Measurements from ENCODE around the gene PRDM16.

The PRDM16 gene

DNA sequence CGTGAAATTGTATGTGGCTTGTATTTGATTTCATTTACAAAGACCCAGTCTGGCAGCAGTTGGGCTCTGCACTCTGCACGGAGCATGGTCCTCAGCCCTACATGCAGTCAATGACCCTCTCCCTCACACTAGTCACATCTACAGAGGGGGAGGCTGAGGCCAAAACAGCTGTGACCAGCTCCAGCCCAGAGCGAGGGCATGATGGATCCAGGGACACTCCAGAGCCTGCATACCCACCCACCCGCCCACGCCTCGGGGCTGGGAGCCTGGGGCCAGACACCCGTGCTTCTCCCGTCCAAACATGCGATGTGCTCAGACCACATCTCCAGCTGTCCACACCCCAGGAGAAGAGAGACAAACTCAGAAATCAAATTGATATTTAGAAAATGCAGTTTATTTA lies 14.0 kb upstream of the PRDM16 start:
- DNase-seq = no peak

DNA sequence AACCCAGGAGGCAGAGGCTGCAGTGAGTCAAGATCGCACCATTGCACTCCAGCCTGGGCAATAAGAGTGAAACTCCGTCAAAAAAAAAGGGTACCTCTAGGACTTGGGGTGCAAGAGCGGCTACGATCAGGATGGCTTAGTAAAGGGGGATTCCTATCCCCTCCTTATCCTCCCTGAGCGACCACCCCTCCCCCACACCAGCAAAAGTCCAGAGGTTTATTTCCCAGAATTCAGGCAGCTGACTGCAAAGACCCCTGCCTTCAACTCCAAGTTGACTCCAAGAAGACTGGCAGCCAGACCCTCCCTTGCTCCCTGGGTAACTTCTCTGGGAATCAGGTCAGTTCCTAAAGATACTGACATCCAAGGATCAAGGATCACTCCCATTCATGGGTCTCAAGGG lies 12.4 kb upstream of the PRDM16 start:
- DNase-seq = no peak

DNA sequence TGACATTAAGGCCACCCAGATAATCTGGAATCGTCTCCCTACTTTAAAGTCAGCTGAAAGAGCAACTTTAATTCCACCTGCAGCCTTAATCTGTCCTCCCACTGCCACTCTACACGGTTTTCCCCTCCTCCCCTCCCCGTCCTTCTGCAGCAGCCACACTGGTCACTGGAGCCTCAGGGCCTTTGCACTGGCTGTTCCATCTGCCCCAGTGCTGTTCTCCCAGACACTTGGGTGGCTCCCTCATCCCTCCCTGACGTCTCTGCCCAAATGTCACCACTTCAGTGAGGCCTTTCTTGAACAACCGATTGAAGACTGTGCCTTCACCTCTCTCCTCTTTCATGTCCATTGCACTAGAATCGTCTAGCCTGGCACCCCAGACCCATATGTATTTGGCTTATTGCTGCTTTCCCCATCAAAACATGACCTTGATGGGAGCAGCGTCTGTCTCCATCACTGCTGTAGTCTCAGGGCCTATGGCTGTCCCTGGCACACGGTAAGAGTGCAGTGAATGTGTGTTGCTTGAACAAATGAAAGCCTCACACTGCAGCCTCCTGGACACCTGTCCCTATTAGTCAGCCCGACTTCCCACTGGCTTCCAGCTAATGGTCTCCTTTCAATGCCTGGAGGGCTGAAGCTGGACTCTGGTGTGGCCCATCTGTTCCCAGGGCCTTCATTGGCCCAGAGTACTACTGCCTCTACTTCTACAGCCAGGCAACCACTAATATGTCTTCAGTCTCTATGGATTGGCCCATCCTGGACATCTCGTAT lies 10.6 kb upstream of the PRDM16 start:
- DNase-seq = no peak

- no peak for DNase-seq
Observed at GRCh38 chr1:3060127-3060526, 8.9 kb upstream of the PRDM16 start.

GRCh38 chr1:3060601-3061551 lies 8.1 kb upstream of the PRDM16 start:
- DNase-seq = no peak

DNA sequence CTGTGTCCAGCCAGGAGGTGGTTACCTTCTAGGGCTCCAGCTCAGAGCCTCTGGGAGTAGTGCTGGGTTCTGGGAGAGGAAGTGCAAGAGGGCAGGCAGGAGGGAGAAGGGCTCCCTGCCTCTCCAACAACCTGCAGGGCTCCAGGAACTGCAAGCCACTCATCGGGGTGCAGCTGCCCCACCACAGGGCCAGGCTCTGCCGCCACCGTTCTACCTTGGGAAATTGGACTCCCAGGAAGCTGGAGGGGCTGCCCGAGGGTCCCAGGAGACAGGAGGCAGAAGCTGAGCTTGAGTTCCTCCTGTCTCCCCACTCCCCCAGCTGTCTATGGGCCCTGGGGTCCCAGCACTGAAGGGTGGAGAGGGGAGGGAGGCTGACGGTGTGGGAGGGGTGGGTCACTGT lies 7.4 kb upstream of the PRDM16 start:
- DNase-seq = no peak

DNA sequence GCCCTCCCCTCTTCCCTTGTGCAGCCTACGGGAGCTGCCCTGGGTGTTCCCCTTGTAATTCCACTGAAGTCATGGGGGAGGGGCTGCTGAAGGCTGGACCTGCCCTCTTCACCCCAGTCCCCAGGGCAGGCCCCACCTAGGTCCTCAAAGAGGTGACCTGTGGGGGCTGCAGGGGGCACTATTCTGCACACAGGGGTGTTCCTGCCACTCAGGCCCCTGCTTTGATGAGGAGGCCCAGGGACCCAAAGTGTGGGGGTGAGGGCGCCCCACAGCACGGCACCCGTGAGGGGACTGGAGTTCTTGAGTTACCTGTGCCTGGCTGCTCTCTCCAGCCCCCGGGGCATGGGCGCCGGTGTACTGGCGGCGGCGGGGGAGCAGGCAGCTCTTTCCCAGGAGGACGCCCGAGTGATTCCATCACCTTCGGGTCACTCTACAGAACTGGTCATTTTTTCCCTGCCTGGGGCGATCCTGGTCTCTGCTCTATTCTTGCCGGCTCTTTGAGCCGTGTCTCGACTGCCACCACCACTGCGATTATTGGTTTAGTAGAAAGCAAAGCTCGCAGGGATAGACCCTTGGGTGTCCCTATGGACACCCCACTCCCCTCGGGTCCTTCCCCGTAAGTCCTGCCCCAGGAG lies 6.9 kb upstream of the PRDM16 start:
- no peak for DNase-seq

- no peak for DNase-seq
Observed at GRCh38 chr1:3062616-3063378, 6.2 kb upstream of the PRDM16 start.

GRCh38 chr1:3063379-3064295 lies 5.4 kb upstream of the PRDM16 start:
- DNase-seq = no peak

DNA sequence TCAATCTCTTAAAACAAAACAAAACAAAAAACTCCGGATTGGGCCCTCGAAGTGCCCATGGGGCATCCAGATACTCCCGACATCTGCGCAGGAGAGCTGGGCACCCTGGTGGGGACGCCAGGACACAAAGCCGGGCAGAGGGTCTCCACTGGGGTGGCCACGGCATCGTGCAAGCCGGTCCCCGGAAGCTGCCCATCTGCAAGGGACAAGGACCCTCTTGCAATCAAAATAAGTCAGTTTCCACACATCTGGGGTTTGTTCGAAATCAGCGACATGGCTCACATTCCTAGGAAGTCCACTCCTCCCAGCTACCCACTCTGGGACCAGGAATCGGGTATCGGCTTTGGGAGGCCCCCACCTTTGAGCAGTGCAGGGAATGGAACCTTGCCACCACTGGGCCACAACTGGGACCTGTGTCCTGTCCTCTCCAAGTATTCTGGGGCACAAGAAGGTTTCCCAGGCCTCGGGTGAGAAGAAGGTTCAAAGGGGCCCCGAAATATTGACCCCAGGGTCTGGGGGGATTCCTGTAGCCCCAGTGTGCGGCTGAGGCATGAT lies 4.6 kb upstream of the PRDM16 start:
- no peak for DNase-seq

DNA sequence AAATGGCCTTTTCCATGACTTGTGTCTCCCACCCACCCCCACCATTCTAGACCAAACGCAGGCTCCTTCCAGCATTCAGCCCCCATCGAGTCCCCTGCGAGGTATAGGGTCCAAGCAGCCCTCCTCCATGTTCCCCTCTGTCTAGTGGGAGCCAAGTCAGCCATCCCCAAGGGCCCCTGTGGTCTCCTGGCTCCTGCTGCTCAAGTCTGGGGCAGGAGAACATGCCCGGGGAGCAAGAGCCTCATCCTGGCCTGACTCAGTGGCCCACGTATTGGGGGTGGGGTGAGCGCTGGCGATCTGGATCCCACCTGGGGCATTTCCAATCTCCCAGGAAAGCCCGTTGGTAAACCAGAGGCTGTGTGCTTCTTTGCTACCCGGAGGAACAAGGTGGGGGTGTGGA lies 4.1 kb upstream of the PRDM16 start:
- DNase-seq = no peak

- DNase-seq = no peak
Observed at GRCh38 chr1:3065396-3065795, 3.6 kb upstream of the PRDM16 start.

DNA sequence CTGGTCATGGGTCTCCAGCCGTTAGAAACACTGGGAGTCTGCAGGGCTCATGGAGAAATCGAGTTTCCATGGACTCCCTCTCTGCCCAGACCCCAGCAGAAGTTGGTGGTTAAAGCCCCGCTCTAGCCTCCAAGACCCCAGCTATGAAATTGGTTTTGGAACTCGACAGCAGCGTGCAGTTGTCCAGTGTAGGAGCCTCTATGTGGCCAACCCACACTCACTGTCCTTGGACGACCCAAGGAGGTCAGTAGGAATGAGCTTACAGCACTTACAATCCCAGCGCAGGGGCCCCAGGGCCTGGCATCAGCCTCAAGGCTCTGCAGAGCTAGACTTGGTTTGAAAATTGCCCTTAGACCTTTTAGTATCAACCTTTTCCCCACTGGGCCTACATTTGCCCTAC lies 3.2 kb upstream of the PRDM16 start:
- no peak for DNase-seq

GRCh38 chr1:3066250-3066711 lies 2.7 kb upstream of the PRDM16 start:
- DNase-seq = peak; percentile 11 to 50 (median 22)

GRCh38 chr1:3066826-3067225 lies 2.2 kb upstream of the PRDM16 start:
- no peak for DNase-seq

DNA sequence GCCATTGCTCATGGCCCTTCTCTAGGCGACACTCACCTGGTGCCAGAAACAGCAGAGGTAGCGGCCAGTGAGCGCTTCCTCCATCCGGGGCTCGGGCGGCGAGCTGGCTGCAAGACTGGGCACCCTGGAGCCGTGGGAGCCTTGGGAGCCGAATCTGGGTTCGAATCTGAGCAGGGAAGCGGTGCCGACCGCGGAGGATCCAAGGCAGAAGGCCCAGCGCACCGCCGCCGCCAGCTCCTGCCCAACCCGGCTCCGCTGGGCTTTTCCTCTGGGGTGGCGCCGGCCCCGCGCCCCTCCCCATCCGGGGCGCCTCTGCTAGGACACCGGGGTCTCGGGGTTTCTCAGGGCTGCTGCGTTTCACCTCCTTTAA lies 1.7 kb upstream of the PRDM16 start:
- DNase-seq = no peak

GRCh38 chr1:3067671-3068563 lies 1.1 kb upstream of the PRDM16 start:
- no peak for DNase-seq

- DNase-seq = peak in 2 of 4 experiments; percentile 35 to 45
Observed at GRCh38 chr1:3069491-3070308, 697 bp downstream of the PRDM16 start.

GRCh38 chr1:3070309-3070643 lies 1.3 kb downstream of the PRDM16 start:
- DNase-seq = no peak
